Chondrocyte (in vitro differentiated cells): ENCODE data around the gene ATXN7L1. TPM values are rescaled to one million over a fixed set of nuclear protein-coding genes. Genes with fewer than 3 reads are reported as not detected.
A peak's percentile ranks its signal among the peaks of the same experiment; 100 is the strongest.

Experiments
- DNase-seq: peaks from one replicate; pipeline ENCODE4 v3.0.0; 2021; ENCODE audit warnings: mixed read lengths, low spot score
- H3K27ac Mint-ChIP-seq: one replicate; pipeline ENCODE4 v1.8.0; 2021; ENCODE audit warnings: mild to moderate bottlenecking, moderate library complexity, mixed read lengths; ENCODE audit not compliant: unreplicated experiment
- H3K27me3 Mint-ChIP-seq: 2 replicates; pipeline ENCODE4 v1.8.0; 2021; ENCODE audit warnings: low read depth, mixed read lengths
- H3K36me3 Mint-ChIP-seq: 2 replicates; pipeline ENCODE4 v1.8.0; 2021; ENCODE audit warnings: low read depth, mixed read lengths
- H3K4me1 Mint-ChIP-seq: 2 replicates; pipeline ENCODE4 v1.8.0; 2021; ENCODE audit warnings: low read depth, mild to moderate bottlenecking, mixed read lengths
- H3K4me3 Mint-ChIP-seq: one replicate; pipeline ENCODE4 v1.8.0; 2021; ENCODE audit warnings: mild to moderate bottlenecking, moderate library complexity, mixed read lengths; ENCODE audit not compliant: unreplicated experiment
- H3K9me3 Mint-ChIP-seq: 2 replicates; pipeline ENCODE4 v1.8.0; 2021; ENCODE audit warnings: low read depth, mixed read lengths
- total RNA-seq: library from RNA; stranded (reverse); gene quantifications from 3 replicates; pipeline ENCODE4 v1.2.1, GENCODE V29; 2021
- TF ChIP-seq, protein P1 (sequence below): fragments of 200-600 bp; sonication (generic); IDR thresholded peaks from 2 replicates; pipeline ENCODE4 v1.5.0; 2021; ENCODE audit warnings: antibody characterized with exemption, mild to moderate bottlenecking, moderate library complexity

ATXN7L1 gene
- total RNA-seq, 1 donor from 2014 or later: 6.4 TPM

DNA sequence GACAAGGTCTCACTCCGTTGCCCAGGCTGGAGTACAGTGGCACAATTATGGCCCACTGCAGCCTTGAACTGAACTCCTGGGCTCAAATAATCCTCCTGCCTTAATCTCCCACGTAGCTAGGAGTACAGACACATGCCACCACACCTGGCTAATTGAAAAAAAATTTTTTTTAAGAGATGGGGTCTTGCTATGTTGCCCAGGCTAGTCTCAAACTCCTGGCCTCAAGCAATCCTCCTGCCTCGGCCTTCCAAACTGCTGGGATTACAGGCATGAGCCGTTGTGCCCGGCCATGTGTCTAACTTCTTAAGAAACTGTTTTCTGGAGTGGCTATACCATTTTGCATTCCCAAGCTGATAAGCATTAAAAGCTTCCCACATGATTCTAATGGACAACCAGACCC is 285.6 kb downstream of the ATXN7L1 start:
- Mint-ChIP-seq H3K27me3 (no peaks in the 10 kb centered on the region), H3K27ac (no peak overlapping the region), H3K4me3 (no peak overlapping the region), H3K4me1 (peaks cover 11% of the 10 kb centered on the region), H3K9me3 (no peaks in the 10 kb centered on the region), H3K36me3 (no peaks in the 10 kb centered on the region)
- no peak for DNase-seq
- TF ChIP-seq, protein P1, sequence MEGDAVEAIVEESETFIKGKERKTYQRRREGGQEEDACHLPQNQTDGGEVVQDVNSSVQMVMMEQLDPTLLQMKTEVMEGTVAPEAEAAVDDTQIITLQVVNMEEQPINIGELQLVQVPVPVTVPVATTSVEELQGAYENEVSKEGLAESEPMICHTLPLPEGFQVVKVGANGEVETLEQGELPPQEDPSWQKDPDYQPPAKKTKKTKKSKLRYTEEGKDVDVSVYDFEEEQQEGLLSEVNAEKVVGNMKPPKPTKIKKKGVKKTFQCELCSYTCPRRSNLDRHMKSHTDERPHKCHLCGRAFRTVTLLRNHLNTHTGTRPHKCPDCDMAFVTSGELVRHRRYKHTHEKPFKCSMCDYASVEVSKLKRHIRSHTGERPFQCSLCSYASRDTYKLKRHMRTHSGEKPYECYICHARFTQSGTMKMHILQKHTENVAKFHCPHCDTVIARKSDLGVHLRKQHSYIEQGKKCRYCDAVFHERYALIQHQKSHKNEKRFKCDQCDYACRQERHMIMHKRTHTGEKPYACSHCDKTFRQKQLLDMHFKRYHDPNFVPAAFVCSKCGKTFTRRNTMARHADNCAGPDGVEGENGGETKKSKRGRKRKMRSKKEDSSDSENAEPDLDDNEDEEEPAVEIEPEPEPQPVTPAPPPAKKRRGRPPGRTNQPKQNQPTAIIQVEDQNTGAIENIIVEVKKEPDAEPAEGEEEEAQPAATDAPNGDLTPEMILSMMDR: no peak

DNA sequence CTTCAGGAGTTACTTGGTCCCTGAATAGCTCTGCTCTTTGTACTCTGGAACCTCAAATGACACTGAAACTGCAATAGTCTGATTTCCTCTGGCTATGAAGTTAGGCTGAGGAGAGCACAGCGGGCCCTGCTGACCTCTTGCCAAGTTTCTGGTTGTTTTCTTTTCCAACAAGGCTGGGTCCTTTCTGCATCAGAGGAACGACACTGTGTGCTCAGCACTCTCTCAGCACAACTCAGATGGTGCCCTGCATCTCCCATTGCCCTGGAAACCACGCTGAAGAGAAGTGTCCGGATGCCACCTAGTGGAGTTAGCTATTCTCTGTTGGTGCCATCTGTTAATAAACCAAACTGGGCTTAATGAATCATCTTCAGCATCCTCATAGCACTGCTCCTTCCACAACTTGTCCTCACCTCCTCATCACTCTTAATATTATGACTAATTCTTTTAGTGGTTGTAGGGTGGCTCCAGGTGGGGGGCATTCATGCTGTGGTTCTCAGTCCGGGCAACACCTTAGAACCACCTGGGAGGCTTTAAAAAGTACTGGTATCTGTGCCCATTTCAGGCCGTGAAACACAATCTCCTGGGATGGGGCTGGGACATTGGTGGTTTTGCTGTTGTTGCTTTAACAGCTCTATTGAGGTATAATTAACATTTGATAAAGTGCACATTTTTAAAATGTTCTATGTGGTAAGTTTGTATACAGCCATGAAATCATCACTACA is 286.9 kb downstream of the ATXN7L1 start:
- no peaks in the 10 kb centered on the region for H3K9me3 Mint-ChIP-seq
- H3K4me1 Mint-ChIP-seq: peaks cover 11% of the 10 kb centered on the region
- no peaks in the 10 kb centered on the region for H3K27me3 Mint-ChIP-seq
- no peaks in the 10 kb centered on the region for H3K36me3 Mint-ChIP-seq
- DNase-seq: no peak
- no peak overlapping the region for H3K27ac Mint-ChIP-seq
- no peak overlapping the region for H3K4me3 Mint-ChIP-seq
- TF ChIP-seq, protein P1: peak; percentile 88

DNA sequence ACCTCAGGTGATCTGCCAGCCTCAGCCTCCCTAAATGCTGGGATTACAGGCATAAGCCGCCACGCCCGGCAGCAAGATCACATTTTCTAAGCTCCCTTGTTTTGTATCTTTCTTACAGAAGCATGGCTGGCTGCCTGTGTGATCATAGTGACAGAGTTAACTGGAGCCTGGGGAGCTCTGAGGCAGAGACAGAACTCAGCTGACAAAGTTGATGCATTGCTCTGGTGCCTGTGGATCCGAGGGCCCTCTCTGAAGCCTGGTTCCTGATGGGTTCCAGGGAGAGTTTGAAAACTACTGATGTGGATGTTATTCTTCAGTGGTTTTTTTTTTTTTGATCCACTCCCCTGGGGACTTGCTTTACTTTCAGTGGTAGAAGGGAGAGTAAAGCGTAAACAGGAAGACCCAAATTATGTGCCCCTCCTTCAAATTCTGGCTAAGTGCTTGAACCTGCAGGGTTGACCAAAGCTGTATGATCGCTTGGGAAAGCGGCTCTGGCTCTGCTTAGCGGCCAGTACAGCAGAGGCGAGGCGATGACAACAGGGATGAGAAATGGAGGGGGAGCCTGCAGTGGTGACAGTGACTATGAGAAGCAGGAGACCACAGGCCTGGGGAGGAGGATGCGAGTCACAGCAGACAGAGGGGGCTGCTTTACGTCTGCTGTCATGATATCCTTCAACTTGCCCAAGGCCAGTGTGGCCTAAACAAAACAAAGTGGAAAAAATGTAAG is 288.3 kb downstream of the ATXN7L1 start:
- H3K4me3 Mint-ChIP-seq: no peak overlapping the region
- peaks cover 11% of the 10 kb centered on the region for H3K4me1 Mint-ChIP-seq
- no peaks in the 10 kb centered on the region for H3K36me3 Mint-ChIP-seq
- no peak overlapping the region for H3K27ac Mint-ChIP-seq
- peaks cover 5% of the 10 kb centered on the region for H3K9me3 Mint-ChIP-seq
- TF ChIP-seq, protein P1: no peak
- no peaks in the 10 kb centered on the region for H3K27me3 Mint-ChIP-seq
- DNase-seq: no peak

DNA sequence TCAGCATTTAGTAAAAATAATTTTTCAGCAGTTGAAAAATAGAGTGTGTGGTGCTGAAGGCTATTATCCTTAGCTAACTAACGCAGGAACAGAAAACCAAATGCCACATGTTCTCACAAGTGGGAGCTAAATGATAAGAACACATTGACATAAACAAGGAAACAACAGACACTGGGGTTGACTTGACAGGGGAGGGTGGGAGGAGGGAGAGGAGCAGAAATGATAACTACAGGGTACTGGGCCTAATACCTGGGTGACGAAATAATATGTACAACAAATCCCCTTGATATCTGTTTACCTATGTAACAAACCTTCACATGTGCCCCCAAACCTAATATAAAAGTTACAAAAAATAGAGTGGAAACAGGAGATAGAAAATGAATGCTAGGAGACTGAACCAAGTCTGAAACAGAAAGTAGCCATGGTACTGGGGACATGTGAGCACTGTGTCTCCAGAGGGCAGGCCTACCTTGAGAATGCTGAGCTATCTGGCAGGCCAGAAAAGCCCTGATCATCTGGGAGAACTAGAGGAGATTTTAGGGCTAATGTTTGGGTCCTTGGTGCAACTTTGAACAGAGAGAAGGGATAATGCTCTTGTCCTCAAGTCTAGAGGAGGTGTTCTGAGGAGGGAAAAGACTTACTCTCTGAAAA is 290.4 kb downstream of the ATXN7L1 start:
- H3K9me3 Mint-ChIP-seq: peaks cover 5% of the 10 kb centered on the region
- H3K27ac Mint-ChIP-seq: no peak overlapping the region
- DNase-seq: no peak
- H3K4me3 Mint-ChIP-seq: no peak overlapping the region
- H3K27me3 Mint-ChIP-seq: no peaks in the 10 kb centered on the region
- peaks cover 18% of the 10 kb centered on the region for H3K4me1 Mint-ChIP-seq
- TF ChIP-seq, protein P1: no peak
- no peaks in the 10 kb centered on the region for H3K36me3 Mint-ChIP-seq

DNA sequence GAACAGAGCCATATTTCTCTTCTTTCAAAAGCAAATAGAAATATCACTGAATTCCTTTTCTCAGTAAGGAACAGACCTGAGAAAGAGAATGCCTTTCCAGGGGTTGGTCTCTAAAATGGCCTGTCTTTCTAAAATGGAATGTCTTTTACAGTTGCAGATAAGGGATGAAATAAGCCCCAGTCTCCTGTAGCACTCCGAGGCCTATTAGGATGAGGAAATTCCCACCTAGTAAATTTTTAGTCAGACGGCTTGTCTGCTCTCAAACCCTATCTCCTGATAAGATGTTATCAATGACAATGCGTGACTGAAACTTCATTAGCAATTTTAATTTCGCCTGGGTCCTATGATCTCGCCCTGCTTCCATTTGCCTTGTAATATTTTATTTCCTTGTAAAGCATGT is 292.2 kb downstream of the ATXN7L1 start:
- Mint-ChIP-seq H3K4me3 (no peak overlapping the region), H3K27ac (no peak overlapping the region), H3K36me3 (no peaks in the 10 kb centered on the region), H3K4me1 (peaks cover 14% of the 10 kb centered on the region), H3K9me3 (peaks cover 5% of the 10 kb centered on the region), H3K27me3 (no peaks in the 10 kb centered on the region)
- no peak for DNase-seq
- TF ChIP-seq, protein P1: no peak
